ENCODE data around the gene LEMD1.
A peak's percentile ranks its signal among the peaks of the same experiment; 100 is the strongest.

The LEMD1 gene, protein sequence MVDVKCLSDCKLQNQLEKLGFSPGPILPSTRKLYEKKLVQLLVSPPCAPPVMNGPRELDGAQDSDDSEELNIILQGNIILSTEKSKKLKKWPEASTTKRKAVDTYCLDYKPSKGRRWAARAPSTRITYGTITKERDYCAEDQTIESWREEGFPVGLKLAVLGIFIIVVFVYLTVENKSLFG
- total RNA-seq = 0 reads per million in 4 donors

DNA sequence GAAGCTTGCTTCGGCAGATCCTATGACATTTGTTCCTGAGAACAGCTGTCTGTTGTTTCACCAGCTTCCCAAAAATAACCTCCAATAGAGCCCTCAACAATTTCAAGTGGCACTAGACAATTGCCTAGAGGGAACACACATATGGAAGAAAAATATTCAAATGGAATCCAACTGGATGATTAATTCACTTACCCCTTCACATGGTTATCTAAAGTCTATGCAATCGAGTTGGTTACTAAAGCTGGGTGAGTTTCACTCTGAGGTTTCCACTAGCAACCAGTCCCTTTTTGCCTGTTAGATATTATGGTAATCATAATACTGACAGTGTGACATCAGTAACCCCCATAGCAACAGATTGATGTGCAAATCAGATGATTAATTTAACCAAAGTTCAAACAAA, at the start of gene LEMD1:
LEMD1 (minus strand) TSS at position 259 of the 400 bp plus-strand sequence. CDS start 1,520 bp downstream, outside the sequence.
- no peak for DNase-seq

DNA sequence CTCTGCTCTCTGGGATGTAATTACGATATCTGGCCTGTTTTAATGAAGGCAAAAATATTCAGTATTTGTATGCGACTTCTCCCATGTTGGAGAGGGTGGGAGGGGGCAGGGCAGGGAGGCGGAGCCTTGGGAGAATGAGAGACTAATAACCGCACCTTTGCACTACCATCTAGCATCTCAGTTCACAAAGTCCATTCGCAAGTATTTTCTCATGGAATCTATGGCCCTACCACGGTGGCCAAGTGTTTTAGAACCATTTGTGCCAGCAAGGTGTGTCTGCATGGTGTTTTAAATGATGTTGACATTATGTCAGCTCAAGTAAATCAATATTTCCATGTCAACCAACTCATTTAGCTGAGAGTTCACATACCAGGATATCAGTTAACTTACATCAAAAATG, 48.3 kb upstream of the LEMD1 start:
- no peak for DNase-seq

DNA sequence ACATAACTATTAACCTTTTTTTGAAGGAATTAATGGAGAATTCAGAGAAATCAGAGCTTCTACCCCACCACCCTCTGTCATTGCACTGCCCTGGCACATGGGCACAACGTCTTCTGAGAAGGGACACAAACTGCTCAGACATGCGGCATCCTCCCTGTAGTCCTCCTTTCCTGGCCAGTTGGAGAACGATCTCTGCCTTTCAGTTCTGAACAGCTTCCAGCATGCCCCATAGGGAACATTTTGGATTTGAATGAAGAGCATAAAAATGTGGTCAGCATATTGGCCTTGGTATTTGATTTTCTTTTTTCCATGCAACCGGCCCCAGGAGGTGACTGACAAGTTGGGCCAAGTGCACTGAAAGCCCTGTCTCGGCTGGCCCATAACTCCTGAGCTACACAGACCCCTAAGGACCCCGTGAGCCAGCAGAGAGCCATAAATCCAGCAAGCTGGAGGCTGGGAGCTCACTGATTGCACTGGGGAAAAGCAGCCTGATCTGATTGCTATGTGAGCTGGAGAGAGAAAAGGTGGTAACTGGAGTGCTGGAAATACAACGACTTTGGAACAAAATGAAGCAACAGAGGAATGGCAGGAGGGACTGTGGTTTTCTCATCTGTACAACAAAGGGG, 44.9 kb upstream of the LEMD1 start:
- no peak for DNase-seq

DNA sequence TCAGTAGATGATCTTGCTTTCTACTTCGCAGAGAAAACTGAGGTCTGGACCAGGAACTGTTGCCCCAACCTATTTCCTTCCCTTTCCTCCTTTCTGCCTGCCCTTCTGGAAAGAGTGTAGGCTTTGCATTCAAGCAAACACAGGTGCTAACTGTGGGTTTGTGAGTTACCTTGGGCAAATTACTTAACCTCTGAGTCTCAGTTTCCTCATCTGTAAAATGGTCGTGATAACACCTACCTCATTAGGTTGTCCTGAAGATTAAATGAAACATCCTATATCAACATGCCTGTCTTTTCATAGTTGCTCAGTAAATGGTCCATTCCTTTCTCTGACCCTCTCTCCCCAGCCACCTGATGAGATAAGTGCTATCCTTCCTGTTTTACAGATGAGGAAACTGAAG, 43.5 kb upstream of the LEMD1 start:
- DNase-seq = no peak

DNA sequence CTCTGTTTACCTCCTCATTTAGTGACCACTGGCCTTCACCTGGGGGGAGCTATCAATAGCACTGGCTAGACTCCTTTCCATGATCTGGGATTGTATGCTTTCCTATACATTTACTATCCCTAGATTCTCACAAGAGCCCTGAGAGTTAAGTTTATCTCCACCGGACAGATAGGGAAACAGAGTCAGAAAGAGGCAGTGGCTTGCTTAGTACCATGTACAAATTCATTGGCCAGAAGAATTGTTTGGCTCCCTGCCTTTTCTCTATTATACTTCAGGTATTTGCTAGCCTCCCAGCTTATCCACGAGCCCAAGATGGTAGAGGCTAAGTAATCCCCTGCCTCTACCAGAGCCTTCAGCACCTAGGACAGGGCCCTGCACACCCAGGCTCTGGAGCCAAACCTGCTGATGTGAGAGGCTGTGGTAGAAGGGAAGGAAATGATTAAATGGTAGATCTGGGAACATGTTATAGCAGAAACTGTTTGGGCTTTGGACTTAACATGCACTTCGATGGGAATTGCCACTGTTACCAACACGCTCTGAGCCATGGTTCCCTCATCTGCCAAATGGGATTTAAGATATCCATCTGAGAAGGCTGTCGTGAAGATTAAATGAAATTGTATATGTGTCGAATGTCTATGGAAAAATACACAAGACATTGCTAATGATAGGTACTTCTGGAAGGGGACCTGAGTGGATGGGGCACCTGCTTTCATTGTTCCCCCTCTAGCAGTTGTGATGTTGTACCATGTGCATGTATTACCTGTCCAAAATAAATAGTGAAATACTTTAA, 37.1 kb upstream of the LEMD1 start:
- peak in 1 of 5 donors; percentile 16 for DNase-seq

DNA sequence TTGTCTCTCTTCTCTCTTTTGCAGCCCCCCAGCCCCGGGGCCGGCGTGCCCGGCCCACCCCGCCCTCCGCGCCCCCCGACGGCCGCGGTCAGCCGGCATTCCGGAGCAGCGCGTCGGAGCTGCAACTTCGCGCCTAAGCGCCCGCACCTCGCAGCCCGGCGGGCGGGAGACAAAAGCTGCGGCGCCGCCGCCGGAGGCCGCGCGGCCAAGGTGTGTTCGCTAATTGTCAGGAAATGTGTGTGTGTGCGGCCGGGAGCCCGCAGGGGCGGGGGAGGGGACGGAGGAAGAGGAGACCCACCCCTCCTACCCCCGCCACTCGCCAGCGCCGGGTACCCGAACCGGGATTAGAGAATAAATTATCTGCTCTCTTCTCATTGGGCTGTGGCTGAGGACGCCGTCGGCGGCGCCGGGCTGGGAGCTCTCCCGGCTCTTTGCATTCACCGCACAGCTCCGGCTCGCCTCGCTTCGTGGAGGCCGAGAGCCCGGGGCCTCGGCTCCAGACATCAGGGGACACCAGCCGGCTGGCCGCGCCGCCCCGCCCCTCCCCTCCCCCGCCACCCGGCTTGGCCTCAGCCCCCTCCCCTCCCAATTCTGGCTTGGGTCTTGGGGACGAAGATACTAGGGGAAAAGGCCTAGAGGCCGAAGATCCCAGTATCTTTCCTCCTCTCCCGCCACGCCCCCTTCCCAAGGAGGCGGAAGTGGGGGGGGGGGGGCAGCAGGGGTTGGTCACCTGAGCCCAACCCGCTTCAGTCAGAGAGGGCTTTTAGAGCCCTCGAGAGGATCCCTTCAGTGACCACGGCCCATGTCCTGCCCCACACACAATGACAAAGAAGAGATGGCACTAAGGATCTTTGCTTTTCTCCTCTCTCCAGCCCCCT, 35.3 kb upstream of the LEMD1 start:
- DNase-seq = no peak

DNA sequence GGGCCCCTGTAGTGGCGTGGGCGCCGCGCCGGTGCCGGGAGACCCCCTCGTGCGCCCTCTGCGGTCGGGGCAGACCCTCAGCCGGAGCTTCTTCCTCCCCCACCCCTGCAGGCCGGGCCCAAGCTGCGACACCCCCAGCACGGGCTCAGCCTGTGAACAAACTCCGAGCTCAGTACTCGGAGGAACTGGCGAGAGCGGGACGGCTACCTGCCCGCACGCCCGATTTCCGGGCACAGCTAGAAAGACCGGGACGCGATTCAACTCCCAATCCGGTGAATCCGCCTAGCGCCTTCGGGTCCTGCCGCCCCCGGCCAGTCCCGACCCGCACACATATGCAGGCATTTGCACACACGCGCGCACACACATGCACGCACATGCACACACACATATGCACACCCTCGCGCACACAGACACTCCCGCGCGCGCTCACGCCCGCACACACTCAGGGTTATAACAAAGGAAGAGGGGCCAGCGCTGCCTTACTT, 34.6 kb upstream of the LEMD1 start:
- no peak for DNase-seq

DNA sequence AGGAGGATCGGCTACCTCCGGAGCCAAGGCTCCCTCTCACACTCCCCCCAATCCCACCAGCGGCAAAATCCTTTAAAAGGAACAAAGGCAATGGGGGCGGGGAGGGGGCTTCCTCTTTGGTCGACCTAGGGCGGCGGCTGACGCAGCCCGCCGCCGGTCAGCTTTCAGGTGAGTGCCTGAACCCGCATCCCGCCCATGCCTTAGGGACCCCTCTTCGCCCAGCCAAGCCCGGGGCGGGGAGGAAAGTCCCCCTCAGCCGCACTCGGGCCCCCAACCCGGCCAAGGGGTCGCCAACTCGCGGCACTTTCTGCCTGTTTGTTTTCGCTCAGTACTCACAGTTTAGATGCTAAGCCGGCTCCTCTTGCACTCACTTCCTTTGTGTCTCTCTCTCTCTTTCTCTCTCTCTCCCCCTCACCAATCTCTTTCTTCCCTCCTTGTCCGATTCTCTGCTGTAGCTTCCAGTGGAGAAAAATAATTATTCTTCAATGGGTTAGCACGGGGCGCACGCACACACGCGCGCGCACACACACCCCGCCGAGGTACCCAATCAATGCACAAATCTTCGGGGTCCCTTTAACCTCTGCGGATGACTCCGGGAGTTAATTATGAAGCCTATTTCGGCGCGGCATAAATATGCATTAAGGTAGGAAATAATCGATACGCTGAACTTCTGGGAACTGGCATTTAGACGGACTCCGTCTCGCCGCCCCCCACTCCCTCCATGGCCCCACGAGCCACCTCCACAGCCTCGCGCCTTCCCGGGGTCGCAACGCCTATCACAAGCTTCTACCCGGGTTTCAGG, 33.9 kb upstream of the LEMD1 start, which contains the start of gene BLACAT1:
BLACAT1 (minus strand) TSS at position 465 of the 802 bp plus-strand sequence.
- DNase-seq = no peak

DNA sequence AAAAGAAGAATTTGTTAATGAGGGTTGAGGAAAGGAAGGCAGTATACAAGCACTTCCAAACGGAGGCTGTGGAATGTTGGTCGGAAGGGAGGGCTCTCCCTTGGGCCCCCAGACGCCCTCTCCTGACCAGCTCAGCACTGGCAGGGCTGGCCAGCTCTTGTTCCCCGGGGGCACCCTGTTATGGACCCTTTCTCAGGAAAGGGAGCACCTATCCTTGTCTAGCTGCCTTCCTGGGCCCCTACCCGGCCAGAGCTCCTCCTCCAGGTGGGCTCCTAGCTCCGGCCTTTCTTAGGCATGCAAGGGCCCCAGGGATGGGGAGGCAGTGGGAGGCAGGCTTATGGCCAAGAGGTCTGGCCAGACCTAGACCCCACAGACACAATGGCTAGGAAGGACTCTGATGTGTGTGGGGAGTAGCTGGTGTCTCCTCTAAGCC, 33.1 kb upstream of the LEMD1 start:
- DNase-seq = no peak

DNA sequence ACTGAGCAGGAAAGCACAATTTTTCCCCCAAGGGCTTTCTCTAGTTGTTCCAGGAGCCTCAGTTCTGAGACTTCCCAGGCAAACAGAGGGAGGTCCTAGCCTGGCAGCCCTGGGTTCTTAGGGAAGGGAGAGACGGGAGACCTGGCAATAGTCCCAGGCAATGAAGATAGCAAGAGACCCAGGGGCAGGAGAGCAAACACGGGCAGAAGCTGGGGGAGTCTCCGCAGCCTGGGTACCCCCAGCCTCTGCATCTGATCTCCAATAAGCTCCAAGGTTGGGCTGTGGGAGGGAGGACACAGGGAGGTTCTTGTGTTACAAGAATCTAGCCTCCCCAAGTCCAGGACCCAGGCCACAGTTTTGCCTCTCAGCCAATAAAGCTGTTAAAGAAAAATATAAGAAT, 31.6 kb upstream of the LEMD1 start:
- no peak for DNase-seq

DNA sequence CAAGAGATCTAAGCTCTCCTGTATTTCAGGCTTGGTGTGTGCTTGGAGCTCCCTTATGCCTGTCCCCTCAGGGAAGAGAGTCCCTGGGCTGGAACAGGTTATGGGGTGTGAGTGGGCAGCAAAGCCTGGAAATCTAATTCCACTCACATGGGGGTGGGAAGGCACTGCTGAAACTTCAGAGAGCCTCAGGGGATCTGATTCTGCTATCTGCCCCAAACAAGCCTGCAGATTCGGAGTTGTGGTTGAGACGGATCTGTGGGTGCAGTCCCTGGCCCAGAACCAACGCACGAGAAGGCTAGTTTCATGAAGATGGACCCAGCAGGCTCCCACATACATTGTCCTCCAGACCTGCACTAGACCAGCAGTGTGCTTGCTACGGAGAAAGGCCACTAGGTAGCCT, 31.1 kb upstream of the LEMD1 start:
- no peak for DNase-seq

DNA sequence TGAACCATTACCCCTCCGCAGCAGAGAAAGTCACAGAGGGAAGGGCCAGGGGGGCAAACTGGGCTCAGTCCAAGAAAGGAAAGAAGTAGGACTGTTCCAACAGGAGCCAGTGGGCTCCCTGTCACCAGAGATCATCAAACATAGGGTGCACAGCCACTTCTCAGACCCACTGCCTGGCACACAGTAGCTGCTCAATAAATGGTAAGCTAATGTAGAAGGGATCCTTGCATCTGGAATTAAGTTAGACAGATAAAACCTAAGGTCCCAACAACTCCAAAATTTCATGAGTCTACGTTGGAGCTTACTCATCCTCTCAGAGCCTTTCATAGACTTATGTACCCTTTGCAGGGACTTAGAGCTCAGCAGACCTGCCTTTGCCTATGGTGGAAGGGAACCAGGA, 30.5 kb upstream of the LEMD1 start:
- no peak for DNase-seq

DNA sequence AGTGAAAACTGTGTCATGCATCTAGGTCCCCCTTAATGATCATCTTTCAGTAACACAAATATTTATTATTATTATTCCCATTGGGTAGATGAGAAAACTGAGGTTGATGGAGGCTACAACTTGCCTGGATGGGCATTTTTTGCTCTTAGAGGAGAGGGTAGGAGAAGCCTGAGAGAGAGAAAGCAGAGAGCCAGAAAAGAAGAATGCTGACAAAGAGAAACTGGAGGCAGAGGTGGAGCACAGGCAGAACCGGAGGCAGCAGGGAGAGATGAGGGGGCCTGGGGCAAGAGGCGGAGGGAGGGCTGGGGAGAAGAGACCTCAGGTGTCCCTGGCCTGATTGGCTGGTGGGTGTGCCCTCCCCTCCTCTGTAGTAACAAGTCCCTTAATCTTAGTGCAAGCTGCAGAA, 29.9 kb upstream of the LEMD1 start:
- no peak for DNase-seq

DNA sequence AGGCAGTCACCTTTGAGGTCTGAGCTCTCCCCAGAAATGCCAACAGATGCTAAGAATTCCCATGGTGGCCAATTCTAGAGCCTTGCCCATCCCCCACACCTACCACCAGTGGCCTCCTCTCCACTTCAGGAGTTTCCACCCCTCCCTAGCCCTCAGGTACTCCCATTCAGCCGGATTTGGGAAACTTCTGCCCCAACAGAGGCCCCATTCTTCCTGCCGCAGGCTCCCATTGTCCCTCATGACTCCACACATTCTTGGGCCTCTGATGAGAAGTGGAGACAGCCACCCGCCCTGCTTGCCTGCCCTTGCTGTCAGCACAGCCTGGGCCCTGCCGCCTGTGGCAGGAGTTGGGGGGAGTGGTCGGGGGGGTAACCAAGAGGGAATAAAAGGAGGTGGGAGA, 29.3 kb upstream of the LEMD1 start:
- DNase-seq = no peak

DNA sequence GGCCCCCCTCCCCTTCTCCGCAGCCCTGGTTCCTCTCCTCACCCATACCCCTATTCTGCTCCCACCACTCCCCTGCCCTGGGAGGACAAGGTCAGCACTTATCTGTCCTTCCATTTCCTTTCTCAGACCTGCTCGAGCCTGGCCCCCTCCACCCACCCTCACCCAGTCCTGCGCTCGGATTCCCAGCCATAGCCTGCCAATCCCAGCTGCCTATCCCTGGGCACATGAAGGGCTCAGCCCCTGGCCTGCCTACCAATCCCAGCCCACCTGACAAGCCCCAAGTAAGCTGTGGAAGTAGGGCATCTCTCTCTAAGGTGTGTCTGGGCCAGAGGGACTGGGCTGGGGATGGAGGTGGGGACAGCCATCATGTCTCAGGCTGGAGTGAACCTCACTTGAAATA, 28.6 kb upstream of the LEMD1 start:
- DNase-seq = no peak

DNA sequence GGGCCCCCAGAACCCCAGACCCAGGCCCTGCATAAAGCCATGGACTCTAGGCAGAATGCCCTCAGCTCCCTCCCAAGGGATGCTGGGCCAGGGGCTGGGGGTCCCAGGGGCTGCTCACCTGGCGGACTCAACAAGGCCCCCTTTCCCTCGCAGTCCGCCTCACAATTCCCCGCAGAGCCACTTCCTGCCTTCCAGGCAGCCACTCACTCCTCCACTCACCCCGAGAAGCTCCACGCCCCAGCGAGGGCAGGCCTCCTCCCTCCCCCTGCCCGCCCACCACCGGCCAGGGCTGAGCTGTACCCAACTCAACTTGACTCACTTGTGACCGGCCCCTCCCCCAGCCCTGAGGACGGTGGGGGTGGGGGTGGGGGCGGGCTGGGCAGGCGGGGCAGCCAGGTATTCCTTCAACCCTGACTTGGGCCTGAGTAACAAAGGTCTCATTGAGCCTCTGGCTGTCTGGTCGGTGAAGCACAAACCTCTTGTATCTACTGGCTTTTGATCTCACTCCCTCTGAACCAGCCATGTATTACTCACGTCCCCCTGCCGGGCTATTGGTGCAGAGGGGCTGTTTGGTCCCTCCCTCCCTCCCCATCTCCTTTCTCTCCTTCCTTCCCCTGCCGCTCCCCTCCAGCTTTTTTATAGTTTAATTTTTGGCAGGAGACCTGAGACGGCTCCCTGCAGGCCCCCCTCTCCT, 28.0 kb upstream of the LEMD1 start:
- peak in 1 of 5 donors; percentile 35 for DNase-seq

DNA sequence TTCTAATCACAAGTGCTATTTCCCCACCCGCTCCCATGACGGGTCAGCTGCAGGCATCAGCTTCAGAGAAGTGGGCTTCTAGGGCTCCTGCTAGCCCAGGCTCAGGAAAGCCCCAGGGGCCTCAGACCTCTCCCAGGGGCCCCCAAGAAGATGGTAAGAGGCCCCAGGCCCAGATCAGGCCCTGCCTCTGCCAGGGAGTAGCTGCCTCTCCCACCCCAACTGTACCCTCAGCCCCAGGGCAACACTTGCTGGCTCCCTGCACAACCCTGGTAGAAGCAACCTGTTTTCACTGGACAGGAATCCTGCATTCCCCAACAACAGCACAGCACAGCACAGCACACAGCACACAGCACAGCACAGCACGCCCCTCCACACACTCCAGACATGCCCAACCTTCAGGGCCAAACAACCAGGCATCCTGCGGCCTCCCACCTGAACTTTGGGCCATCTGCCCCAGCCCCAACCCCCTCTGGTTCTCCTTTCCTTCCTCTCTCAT, 27.4 kb upstream of the LEMD1 start:
- DNase-seq = no peak

DNA sequence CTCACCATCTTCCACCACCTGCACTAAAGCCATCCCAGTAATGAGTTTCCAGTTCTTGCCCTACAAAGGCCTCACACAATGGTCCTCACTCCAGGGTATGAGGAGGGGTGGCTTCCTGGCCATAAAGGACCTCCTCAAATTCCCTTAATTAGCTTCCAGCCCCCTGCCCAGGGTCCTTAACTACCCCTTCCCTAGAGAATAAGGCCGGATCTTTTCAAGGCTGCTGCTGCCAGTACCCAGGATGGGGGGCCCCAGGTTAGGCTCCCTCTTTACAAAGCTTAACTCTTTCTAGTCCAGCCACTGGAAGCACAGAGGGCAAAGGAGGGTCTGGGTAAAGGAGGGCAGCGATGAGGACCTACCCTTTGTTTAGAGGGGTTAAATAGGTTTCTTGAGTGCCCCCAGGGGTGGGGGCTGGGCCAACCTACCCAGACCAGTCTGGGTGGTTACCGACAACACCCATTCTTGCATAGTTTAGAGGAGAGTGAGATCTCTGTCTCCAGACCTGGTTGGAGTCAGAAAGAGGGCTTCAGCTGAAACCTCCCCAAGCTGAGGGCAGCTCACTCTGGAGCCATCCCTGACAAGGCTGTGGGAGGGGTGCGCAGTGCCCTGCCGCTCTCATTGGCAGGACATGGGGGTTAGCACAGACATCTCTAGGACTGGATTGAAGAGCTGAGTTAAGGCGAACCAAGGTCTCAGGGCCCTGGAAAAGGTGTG, 26.8 kb upstream of the LEMD1 start:
- no peak for DNase-seq

DNA sequence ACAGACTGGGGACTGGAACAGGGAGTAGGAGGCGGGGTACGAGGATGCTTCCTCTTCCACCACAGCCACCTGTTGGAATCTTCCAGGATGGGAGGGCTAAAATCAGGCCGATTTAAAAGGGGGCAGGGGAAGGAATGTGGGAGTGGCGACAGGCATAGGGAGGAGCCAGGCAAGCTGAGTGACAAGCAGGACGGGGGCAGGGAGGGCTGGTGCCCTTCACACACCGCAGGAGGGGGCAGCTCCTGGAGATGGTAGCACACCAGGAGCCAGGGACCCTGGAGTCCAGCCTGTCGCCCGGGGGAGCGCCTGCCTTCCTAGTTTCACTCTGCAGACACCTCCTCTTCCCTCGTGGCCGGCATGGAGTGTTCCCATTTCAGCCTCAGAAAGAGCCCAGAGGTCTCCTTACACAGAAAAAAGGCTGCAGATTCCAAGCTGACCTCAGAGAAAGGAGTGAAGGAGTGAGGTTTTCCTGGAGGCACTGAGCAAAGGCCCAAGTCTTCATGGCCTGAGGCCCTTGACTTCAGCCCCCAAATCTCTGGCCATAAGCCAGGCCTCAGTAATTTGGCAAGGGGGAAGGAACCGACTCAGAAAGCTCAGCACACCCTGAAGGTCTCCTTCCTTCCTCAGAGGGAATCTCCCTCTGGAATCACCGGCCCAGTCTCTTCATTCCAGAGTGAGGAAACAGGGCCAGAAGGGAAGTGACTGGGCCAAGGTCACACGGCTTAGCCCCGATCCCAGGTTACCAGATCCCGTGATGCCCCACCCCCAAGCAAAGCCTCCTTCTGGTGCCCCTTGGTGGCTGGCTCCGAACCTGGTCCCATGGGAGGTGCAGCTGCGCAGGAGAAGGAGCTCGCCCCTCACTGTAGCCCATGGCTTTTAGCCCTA, 25.8 kb upstream of the LEMD1 start:
- no peak for DNase-seq
